Stimulated activated naive CD4-positive, alpha-beta T cell treated with Interleukin-2 at 50 U/mL for 16 hours (primary cell): ENCODE data around the gene CCDC192.

Experiments
- DNase-seq: peaks from one replicate; lab custom pipeline; 2025; lab: John Stamatoyannopoulos, UW

The CCDC192 gene

DNA sequence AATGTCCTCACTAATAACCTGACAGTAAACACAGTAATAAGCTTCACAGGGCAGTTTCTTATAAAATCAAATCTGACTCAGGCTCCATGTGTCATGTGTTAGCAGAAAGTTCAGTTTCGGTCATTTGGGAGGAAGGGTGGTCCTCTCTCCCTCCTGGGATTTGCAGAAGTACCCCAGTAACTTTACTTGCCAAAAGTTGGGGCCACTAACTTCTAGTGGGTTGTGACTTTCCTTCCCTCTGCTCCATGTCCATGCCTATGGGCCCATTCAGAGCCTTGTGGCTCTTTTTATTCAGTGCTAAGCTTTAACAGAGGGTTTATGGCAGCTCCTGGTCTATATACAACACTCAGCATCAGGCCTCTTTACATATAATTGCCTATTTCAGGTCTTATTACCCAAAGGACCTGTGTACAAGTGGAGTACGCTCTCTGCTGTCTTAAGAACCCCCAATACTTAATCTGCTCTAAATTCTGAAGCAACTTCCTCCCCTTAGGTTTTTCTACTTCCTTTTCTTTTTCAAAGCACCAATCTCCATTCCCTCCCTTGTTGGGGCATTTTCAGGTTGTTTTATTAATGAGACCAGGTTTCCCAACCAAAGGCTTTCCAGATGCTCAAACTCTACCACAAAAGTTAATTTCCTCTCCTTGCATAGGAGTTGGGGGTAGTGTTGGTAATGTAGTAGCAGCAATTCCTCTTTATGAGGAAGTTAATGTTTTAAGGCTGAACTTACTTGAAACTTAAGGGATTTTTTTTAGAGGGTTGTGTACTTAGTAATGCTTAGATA is 107.7 kb downstream of the CCDC192 start:
- no peak for DNase-seq

DNA sequence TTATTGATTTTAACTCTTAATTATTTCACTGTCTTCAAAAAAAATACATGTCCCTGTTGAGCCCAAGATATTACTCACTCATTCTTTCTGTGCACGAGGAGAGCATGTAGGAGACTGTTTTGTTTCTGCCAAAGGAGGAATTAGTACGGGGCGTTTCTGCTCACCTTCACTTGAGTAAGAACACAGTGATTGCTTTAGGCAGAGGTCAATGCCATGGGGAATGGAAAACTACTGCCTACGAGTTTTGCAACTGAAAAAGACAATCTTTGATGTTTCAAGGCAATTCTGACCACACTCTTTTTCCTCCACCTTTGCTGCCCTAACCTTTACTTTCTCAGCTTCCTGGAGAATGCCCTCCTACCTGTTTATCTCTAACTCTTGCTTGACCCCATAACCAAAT is 109.4 kb downstream of the CCDC192 start:
- DNase-seq = no peak

DNA sequence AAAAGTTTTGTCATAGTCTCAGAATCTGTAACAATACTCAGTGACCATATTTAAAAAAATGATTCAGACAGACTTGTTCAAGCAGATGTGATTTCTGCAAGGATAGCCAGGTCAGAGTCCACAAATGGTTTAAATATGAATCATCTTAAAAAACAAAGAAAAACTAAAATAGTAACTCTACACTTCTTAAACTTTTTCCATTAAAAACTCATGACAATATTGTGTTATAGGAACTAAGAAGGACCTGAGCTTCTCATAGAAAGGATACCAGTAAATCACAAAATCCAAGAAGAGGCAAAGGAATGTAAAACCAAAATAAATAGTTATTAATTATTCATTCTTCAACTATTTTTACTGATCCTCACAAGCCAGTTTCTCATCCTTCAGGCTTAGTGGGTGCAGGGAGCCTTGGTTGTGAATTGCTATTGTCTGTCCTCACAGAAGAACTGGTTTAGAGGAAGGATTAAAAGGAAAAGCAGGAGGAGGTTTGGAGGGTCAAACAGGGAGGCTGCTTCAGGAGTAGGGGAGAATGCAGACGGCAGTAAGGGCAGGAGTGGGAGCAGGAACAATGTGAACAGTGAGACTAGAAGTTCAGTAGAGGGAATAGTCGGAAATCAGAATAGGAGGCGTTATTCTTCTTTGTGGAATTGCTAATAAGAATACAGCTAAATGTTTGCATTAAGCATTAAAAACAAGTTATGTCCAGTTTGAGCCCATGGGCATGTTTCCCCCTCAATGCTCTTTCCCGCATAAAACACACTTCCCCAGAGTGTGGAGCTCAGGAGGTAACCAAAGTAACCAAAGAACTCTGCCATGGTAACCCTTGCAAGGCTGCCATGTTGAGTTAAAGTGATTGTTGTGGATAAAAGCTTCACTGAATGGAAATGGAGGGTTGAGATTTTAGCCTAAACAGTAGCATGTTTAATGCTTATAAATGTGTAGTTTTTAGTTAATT is 110.7 kb downstream of the CCDC192 start:
- DNase-seq = no peak

DNA sequence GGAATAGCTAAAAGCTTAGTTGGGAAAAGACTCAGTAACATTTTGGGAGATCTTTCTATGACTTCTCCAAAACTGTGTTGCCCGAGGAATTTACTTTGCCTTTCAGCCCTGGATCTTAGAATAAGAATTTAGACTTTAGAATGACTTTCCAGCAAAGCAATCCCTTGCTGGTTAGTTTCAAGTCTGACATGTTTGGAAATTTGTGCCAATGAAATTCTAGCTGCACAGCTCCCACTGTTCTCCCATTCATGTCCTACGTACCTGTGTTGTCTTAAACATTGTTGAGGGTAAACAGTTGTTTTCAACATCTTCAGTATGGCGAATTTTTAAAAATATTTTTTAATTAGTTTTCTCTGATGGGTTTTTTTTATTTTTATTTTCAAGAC is 111.4 kb downstream of the CCDC192 start:
- DNase-seq = no peak

DNA sequence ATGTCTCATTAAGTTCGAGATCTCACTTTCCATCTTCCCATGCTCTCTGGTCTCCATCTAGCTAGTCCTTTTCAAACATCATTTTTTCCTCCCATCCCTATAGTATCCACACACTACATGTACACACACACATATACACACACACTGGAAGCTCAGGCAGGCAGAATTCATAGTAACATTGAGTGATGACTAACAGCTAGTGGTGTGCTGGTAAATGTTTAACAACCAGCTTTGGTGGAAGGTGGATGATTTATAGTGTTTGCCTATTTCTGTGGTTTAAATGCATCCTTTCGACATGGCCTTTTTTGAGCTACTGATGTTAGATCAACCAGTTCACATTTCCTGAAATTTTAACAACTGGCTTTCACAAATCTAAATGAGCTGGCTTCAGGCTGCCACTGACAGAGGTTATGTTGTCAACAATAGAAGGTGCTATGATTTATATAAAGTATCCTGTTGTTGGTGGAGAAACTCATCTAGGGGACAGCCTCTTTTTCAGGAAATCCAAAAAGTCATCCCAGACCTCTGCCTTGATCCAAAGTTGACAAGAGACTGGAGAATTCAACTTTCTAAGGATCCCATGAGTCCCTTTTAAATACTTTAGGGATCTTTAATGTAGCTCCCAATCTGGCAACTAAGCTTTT is 117.8 kb downstream of the CCDC192 start:
- no peak for DNase-seq

DNA sequence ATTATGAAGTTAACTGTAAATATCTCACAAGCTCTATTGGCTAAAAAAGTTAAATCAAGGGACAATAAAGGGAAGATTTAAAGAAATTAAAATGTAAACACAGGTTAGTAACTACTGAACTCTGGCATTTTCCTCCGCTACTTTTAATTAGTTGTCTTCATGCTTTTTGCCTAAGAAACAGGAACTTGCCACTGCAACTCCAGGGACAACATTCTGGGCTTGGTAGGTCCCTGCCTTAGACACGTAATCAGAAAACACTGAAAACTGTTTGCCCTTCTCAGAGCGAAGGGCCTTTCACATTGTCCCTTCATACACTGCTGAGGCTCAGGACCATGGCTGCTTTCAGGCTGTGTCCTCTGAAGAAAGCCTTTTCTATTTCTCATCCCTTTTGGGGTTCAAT is 118.7 kb downstream of the CCDC192 start:
- no peak for DNase-seq

DNA sequence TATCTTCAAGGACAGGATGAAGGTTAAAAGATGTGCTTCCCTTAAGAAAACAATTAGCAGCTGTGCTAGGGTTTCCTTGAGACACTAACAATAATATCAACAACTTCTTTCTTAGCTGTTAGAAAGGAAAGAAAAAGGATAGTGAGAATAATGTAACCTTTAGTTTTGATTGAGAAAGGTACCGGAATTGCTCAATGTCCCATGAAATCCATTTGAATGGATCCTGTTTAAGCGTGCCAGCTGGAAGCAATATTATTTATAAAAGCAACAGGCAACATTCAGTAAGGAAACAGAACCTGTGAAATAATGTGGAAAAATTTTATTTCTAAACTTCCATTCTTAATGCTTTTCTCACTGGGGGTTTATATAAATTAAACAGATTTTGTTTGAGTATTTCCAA is 120.9 kb downstream of the CCDC192 start:
- DNase-seq = no peak

DNA sequence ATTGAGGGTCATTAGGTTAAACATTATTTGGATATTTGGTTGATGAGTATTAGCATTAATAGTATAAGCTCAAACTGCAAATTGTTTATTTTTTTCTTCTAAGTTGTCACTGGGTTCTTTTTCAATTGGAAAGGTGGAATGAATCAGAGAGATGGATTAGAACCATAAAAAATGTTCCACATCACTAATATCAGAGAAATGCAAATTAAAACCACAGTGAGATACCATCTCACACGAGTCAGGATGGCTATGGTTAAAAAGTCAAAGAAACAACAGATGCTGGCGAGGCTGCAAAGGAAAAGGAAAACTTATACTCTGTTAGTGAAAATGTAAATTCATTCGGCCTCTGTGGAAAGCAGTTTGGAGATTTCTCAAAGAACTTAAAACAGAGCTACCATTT is 122.8 kb downstream of the CCDC192 start:
- DNase-seq = no peak

DNA sequence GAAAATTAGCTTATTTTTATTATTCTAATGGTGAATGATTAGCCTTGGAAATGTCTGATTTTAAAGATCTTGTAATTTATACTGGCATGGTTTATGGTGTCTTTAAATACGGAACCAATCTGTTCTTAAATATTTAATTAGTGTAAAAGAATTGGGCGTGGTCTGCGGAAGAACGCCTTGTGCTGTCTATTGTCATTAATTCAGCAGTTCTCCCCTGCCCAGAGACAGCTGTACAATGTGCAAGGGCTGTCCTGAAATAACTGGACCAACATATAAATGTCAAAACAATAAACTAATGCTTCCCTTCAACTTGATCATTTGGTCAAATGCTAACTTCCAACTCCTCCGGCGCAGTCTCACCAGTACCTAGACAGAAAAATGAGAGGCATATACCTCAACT is 124.3 kb downstream of the CCDC192 start:
- DNase-seq = no peak

DNA sequence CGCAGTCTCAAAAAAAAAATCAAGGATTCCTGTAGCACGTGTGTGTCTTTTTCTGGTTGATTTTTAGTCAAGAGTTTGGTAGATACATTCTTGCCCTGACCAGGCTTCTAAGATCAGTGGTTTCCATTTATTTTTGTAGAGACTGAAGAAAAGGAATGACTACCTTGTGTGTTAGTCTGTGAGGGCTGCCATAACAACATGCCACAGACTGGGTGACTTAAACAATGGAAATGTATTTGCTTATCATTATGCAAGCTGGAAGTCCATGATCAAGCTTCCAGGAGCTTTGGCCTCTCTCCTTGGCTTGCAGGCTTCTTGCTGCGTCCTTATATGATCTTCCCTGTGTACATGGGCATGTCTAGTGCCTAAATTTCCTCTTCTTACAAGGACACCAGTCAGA is 127.0 kb downstream of the CCDC192 start:
- DNase-seq = no peak

DNA sequence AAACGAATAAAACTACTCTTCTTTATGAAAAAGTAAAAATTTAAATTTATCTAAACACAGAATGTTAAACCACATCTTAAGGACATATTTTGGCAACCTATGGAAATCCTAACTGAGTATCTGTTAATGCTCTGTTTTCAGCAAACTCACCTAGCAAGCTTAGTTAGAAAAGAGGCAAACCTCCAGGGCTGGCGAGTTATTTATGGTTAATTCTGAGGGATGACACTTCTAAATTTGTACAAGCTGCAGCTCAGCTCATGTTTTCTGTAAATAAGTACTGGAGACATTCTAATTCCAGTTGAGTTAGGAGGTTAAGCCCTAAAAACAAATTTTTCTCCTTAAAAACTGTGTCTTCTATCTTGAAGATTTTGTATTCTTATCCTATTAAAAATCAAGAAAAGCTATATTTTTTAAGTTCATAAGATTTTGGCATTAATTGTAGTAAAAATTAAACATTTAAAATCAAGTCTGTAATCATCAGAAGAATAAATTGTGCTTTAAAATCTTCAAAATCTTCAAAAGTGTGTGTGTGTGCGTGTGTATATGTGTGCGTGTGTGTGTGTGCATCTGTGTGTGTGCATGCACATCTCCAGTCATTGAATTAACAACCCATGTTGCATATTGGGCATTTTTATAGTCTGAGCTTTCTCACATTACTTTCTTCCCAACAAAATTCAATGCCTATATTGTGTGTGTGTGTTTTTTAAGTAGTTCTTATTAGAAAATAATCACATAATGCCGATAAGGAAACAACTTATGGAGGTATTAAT is 127.8 kb downstream of the CCDC192 start:
- no peak for DNase-seq

DNA sequence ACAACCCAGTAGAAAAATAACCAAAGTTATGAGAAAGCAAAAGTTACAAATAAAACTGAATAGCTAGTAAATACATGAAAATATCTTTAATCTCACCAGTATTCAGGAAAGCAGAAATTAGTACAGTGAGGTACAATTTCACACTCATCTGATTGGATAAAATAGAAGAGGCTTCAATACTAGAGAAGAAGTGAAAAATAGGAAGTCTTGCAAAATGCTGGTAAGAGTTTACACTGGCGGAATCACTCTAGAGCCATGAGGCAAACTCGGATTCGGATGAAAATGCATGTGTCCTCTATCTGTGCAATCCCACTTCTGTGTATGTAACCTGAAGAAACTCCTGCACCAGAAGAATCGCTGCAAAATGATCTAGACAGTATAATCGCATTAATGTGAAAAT is 128.9 kb downstream of the CCDC192 start:
- no peak for DNase-seq

DNA sequence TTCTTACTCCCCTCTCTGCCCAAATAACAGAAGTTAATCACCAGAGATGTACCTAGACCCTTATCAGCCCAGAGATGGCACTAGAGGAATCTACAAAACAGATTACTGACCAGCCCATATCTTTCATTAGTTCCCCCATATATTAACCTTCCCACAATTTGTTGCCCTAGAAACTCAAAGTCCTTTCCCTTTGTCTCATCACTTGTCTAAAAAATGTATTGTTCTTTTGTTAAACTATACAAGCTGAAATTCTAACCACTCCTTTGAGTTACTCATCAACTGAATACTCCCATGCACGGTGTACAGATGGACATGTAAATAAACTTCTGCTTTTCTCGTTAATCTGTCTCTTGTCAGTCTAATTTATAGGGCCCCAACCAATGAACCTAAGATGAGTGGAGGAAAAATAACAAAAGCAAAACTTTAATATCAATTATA is 130.9 kb downstream of the CCDC192 start:
- DNase-seq = no peak

DNA sequence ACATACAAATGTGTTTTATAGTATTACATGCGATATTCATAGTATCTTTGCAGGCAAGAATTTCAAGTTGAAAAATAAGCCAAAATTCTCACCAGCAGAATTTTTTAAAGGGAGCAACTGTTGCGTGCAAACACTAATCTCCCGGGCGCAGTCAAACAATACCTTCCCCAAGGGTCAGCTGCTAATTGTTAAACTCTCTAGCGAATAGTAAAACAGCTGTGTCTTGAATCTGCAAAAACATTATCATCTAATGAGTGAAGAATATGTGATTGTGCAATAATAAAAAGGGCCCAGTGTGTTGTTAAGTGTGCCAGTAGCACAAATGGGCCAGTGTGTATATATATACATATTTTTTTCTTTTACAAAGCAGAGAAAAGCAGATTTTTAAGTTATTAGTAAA is 131.4 kb downstream of the CCDC192 start:
- DNase-seq = no peak

DNA sequence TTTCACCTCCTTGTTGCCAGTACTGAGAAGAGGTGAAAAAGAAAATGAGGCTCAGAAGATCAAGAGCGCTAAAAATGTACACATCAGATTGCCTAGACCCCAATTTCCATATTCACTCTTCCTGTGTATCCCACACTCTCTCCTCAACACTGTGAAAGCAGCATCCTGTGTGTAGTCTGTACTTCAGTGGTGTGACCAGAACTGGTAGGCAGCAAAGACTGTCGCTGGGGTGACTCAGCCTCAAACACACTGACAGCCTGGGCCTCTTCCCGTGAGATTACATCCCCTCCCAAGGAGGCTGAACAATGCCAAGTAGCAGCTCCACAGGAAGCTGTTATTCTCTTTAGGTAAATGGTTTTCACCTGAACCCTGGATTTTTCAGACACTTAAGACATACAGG is 135.5 kb downstream of the CCDC192 start:
- DNase-seq = no peak

DNA sequence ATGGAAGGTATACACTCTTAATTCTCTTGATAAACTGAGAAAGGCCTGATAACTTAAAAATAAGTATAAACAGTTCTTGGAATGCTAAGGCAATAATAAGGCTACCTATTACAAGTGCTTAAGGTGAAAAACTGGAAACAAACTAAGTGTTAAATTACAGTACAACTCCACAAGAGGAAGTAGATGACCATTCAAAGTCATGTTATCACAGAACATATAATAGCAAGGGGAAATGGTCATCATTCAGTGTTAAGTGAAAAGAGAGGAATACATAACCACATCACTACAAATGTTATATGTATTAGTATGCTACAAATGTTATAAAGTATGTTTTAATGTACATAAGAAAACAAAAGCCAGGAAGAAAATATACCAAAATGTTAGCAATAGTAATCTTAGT is 135.9 kb downstream of the CCDC192 start:
- no peak for DNase-seq

DNA sequence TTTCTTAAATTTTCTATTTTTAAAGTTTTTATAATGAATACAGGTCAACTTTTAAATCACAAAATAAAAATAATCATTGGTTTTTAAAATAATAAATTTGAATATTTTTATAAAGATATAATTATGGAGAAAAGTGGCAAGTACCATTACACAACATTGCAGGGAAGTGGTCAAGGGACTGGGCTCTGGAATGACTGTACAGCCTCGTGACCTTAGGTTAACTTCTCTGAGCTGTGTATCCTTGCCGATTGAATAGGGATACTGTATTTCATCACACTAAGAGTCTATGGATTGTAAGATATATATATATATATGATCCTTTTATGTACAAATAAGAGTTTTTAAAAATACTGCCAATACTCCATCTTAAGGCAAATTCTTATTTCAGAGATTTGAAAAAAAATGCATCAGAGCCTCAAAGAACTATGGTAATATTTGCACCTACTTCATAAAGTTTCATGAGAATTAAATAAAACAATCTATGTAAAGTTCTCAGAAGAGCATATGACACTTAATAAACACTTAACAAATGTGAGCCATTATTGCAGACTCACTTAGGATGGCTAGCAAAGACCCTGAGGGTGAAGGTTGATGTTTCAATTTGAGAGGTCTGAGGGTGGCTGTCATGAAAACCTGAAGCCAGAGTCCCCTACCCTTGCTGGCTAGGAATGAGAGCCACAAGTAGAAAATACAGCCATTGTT is 136.5 kb downstream of the CCDC192 start:
- no peak for DNase-seq

DNA sequence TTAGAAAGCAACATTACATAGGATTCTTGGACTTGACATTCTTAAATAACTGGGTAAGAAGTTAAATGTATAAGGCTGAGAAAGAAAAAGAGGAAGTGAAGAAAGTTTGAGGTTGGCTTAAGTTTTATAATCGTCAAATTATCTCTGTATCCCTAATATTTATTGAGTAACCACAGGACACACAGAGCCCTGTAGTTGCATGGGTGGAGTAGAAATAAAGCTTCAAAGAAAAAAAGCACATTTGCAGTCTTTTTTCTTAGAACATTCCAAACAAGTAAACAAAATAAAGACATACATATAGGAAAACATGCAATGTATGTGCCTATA is 137.0 kb downstream of the CCDC192 start:
- DNase-seq = no peak

DNA sequence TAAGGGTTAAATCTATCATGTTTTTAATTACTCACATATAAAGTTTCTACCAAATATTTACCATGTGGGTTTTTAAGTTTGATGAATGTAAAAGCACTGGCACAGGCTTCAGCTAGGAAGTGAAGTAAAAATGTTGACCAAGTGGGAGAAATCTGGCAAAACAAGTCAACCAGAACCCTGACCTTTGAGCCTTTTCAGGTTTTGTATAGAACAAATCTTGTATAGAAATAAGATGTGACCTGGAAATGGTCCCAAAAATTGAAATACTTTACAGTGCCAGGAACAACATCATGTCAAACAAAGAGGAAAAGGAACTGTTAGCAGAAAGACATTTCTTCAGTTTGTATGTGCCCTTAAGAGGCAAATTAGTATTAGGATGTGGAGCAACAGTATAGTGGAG is 137.6 kb downstream of the CCDC192 start:
- no peak for DNase-seq

DNA sequence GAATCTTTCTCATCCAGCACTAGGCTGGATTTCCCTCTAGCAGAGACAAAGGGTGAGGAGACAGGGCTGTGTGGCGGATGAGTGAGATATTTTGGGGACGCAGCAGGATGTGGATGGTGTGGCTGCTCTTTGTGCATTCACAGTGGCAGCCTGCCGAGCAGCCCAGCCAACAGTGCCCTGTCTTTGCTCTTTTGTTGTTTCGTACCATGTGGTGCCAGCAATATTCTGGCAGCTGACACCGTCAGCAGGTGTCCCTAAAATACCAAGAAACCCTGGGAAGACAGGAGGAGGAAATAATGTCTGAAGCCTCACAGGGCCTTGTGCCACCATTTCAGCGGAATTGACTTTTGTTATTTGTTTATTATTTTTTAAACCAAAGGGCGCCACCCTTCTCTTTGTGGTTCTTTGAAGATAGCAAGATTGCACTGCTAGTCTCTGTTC is 141.4 kb downstream of the CCDC192 start:
- no peak for DNase-seq

DNA sequence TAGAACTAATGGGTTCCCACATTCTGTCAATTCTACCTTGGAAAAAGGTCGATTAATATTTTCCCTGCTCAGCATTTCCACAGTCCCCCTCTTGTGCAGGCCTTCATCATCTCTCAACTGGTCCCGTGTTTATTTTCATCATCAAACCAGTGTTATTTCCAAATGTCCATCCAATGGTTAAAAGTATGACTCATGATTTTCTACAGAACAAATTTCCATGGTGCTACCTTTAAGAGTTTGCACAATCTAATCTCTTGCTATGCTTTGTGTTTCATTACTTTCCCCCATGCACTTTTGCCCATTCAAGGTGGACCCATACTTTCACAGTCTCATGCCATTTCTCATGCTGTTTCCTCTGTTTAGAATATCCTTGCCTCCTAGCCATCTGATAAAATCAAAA is 143.7 kb downstream of the CCDC192 start:
- no peak for DNase-seq
